HCT116 (cell line): ENCODE results near the gene MIAT.

ENCODE experiments used
- CTCF ChIP-seq, 3 experiments: fragments of 200-600 bp in 1 of 3; sonication (generic) in 1 of 3; IDR thresholded peaks in 2 of 3; conservative IDR thresholded peaks in 1 of 3; 2 replicates each; pipeline ENCODE4 v1.5.1; 2012 to 2017; ENCODE audit warnings: low read depth in 2 of 3, low read length in 2 of 3, antibody characterized with exemption in 1 of 3, borderline replicate concordance in 1 of 3, control low read depth in 1 of 3, mild to moderate bottlenecking in 1 of 3, mixed read lengths in 1 of 3, mixed run types in 1 of 3, moderate library complexity in 1 of 3; ENCODE audit not compliant: insufficient read depth in 1 of 3
- EZH2 ChIP-seq: fragments of 200-600 bp; sonication (generic); IDR thresholded peaks from 2 replicates; pipeline ENCODE4 v1.6.1; 2017; ENCODE audit warnings: antibody characterized with exemption, mixed run types
- MAX ChIP-seq: IDR thresholded peaks from 2 replicates; pipeline ENCODE4 v1.6.1; 2012
- POLR2A ChIP-seq: IDR thresholded peaks from 2 replicates; pipeline ENCODE4 v1.7.0; 2011; ENCODE audit warnings: borderline replicate concordance; ENCODE audit not compliant: insufficient read depth, insufficient read length; ENCODE audit errors: extremely low read depth
- POLR2AphosphoS5 ChIP-seq: IDR thresholded peaks from 2 replicates; pipeline ENCODE4 v1.6.1; 2011; ENCODE audit warnings: mild to moderate bottlenecking, low read depth, low read length, moderate library complexity
- RAD21 ChIP-seq: IDR thresholded peaks from 2 replicates; pipeline ENCODE4 v1.6.1; 2012; ENCODE audit warnings: low read depth, mild to moderate bottlenecking
- SP1 ChIP-seq: IDR thresholded peaks from 2 replicates; pipeline ENCODE4 v1.6.1; 2012; ENCODE audit warnings: low read depth
- ZBTB33 ChIP-seq: IDR thresholded peaks from 2 replicates; pipeline ENCODE4 v1.6.1; 2011; ENCODE audit warnings: mild to moderate bottlenecking, low read length, moderate library complexity; ENCODE audit not compliant: insufficient replicate concordance; ENCODE audit errors: extremely low read depth

- no peak for TF ChIP-seq SP1
- no peak for TF ChIP-seq POLR2AphosphoS5
- TF ChIP-seq MAX = no peak
- TF ChIP-seq CTCF (IDR thresholded peaks at IDR 0.05 in 2 of 3, conservative IDR thresholded peaks at IDR 0.05 in 1 of 3; ENCODE audit: borderline replicate concordance in 1 of 3, insufficient read depth in 1 of 3, low read depth in 2 of 3, low read length in 2 of 3) = no peak
- no peak for TF ChIP-seq ZBTB33
- TF ChIP-seq RAD21 = no peak
- TF ChIP-seq EZH2 = no peak
- TF ChIP-seq POLR2A = no peak
These were observed 19.8 kb downstream of the MIAT start for GRCh38 chr22:26677217-26677616.
